ENCODE data around the gene C1QTNF6.

C1QTNF6 gene

DNA sequence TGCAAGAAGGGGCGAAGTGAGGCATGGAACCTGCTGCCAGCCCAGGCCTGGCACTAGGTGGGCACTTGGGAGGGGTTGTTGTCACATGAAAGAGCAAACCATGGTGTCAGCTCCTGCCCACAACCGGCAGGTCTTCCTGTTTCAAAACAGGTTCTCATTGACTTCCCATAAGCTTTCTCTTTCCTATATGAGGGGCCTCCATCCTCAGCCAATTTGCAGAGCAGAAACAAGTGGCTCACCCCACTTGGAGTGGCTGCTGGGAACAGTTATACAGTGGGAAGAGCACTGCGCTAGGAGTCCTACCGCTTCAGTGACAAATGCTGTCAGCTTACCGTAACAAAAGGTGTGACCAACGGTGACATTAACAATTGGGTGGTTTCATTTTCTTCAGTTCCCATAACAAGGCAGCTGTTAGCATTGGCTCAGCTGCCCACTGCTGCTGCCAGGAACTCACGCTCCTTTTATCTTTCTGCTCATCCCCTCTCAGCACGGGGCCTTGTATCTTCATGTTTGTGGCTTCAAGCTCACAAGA lies 34.5 kb upstream of the C1QTNF6 start:
- no peak for DNase-seq

- DNase-seq, result no peak
Observed at GRCh38 chr22:37221424-37222333, 33.6 kb upstream of the C1QTNF6 start.

GRCh38 chr22:37220543-37220981 lies 32.5 kb upstream of the C1QTNF6 start:
- no peak for DNase-seq

DNA sequence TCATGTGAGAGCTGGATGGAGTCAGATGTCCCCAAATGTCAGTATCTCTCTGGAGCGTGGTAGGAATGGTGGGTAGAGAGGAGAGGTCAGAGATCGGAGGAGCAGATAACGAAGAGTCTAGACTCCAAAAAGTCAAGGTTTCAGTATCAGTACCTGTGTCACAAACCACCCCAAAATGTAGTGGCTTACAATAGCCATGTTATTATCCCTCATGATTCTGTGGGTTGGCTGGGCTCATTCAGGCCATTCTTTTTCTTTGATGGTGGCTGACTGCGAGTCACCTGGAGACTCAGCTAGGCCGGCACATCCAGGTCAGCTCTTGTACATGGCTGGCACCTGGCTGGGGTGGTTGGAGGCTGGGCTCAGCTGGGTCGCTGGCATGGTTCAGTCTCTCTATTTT lies 31.5 kb upstream of the C1QTNF6 start:
- DNase-seq, result no peak

GRCh38 chr22:37218771-37219411 lies 30.8 kb upstream of the C1QTNF6 start:
- DNase-seq, result no peak

DNA sequence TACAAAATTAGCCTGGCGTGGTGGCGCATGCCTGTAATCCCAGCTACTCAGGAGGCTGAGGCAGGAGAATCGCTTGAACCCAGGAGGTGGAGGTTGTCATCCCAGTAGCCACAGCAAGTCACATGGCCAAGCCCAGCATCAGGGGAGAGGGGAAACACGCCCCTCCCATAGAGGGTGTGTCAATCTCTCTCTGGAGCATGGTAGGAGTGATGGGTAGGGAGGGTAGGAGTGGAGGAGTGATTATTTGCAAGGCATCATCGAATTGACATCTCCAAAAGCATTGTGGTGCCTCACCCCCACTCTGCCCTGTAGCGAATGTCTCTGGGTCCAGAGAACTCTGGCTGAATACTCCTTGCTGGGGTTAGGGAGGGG lies 30.3 kb upstream of the C1QTNF6 start:
- no peak for DNase-seq

DNA sequence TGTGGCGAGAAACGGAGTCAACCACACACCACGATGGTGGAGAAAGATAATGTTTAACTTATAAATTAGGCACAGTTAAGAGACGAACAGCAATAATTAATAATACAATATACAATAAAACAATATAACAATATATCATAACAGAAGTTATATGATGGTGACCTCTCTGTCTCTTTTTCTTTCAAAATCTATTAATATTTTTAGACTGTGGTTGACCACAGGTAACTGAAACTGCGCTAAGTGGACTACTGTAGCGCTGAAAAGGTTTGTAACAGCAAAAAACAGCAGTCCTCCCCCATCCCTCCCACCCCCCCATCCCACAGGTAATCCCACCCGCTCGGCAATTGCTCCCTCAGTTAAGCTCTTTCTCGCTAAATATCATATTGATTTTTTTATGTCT lies 27.8 kb upstream of the C1QTNF6 start:
- DNase-seq, result no peak

DNA sequence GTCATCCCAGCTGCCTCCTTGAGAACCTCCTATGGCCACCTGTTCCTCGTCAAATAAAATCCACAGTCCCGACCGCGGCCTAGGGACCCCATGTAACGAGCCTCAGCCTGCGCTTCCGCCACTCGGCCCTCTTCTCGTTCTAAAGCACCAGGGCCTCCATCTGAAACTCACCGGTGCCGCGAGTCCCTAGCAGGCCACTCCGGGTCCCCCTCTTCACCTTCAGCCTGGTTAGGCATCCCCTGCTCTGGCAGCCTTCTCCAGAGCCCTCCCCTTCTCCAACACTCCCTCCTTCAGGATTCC lies 26.6 kb upstream of the C1QTNF6 start:
- DNase-seq, result no peak

GRCh38 chr22:37213941-37214730 lies 26.1 kb upstream of the C1QTNF6 start:
- no peak for DNase-seq

DNA sequence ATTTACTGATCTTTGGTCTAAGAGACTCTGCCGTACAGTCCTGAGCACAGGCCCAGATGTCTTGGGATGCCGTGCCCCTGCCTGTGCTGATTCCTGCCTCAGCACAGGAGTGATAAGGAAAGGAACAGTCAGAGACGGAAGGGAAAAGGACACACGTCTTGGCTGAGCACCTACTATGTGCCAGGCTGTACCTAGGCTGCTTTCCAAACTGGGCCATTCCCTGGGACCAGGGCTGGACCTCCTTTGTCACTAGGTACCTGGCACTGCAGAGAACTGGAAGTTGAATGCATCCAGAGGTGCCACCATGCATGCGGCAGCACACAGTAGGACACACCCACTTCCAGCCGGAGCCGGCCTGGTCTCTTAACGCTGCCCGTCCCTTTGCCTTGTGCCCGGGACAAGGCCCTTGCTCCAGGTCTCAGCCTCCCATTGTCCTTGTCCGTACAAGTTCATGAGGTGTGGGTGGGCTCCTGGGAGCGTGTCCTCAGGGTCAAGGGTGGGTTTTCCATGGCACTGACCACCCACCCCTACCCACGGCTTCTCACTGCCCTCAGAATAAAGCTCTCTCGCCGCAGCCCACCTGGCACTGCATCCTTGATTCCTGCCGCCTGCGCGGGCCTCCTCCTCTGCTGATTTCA lies 25.3 kb upstream of the C1QTNF6 start:
- DNase-seq, result no peak

DNA sequence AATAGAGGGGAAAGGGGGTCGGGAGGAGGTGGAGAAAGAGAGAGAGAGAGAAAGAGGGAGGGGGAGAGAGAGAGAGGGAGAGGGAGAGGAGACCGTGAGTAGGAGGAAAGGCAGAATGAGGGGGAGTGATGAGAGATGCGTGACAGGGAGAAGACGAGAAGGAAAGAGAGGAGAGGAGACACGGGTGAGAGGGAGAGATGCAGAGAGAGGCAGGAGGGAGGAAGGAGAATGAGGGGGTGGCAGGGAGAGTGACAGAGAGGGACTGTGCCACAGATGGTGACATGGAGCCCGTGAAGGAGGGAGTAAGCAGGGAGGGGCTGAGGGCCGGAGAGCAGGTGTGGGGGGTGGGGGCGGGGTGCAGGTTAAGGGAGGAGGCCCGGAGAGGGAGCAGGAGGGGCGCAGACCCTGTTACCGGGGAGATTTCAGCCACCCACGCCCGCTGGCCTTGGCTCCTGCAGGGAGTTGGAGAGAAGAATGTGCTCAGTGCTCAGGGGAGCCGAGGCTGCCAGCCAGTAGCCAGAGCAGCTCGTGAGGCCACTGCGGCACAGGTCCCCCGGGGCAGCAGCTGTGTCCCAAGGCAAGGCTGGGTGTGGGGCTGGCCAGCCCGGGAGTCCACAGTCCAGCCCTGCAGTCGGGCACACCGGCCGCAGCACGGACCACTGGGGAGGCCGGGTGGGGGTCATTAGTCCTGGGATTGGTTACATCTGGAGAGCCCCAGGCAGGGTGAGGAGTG lies 24.3 kb upstream of the C1QTNF6 start, which contains the start of gene SSTR3:
SSTR3 (minus strand) TSS at position 304 of the 733 bp plus-strand sequence. CDS start 4,674 bp downstream, outside the sequence.
- no peak for DNase-seq

DNA sequence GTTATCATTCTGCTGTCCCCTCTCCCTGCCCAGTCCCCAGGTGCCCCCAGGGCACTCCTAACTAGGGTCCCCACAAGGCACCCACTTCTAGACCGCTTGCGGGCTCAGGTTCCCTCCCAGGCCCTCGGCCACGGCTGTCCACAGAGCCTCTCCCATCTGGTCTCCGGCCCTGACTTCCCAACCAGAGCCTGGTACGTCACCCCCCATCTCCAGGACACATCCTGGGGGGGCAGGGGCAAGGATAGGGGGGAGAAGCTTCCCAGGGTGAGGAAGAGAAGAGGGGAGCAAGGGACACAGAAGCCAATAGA lies 23.8 kb upstream of the C1QTNF6 start:
- DNase-seq, result no peak

DNA sequence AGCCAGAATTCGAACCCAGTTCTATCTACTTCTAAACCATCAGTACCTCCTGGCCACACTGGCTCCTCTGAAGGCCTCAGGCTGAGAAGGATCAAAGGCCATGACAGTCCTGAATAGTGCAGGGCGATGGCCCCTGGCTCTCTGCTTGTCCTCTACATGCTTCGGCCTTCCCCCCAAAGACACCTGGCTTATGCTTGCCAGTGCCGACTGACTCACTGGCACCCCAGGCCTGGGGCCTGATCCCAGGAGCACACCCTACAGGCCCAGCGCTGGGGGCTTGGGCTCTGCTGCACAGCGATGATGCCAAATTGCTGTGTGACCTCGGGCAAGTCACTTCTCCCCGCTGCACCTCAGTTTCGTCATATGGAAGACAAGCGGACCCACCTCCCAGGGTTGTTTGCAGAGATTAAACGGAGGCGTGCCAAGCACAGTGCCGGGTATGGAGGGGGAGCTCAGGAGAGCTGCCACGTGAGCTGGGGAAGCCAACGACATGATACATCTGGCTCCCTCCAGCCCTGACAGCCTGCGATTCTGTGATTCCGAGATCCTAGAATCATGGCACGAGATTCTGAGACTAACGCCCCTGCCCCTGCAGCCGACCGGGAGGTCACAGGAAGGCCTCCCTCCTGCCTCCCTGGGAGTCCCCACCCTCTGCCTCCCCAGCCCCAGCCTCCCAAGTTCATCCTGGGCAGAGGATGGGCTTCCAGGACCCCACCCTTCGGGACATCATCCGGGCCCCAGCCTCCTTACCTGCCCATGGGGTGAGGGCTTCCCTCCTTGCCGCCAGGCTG lies 23.2 kb upstream of the C1QTNF6 start:
- no peak for DNase-seq

GRCh38 chr22:37210041-37210803 lies 22.2 kb upstream of the C1QTNF6 start:
- no peak for DNase-seq

- DNase-seq, result no peak
Observed at GRCh38 chr22:37209140-37209845, 21.2 kb upstream of the C1QTNF6 start.

- DNase-seq, result no peak
Observed at GRCh38 chr22:37208401-37209139, 20.5 kb upstream of the C1QTNF6 start.

DNA sequence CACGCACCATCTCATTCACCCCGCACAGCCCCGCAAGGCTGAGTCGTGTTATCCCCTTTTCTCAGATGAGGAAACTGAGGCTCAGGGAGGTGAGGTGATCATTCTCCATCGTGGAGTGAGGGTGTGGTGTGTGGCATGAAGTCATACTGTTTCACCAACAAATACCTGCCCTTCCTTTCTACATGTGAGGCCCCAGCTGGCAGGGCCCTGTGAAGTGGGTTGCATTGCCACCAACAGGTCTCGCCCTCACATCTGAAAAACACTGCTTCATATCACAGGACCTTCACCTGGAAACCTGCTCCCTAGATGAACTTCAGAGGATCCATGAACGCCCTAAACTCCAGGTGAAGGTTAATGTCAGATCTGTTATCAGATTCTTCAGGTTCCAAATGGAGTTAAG lies 19.9 kb upstream of the C1QTNF6 start:
- no peak for DNase-seq

GRCh38 chr22:37206841-37207821 lies 19.1 kb upstream of the C1QTNF6 start:
- DNase-seq, result no peak

Measured in NCI-H2081 treated with DMSO at 0.1 percent for 48 hours (cell line).